Measurements from ENCODE around the gene PHGDH.
A peak's percentile ranks its signal among the peaks of the same experiment; 100 is the strongest.

Gene PHGDH

DNA sequence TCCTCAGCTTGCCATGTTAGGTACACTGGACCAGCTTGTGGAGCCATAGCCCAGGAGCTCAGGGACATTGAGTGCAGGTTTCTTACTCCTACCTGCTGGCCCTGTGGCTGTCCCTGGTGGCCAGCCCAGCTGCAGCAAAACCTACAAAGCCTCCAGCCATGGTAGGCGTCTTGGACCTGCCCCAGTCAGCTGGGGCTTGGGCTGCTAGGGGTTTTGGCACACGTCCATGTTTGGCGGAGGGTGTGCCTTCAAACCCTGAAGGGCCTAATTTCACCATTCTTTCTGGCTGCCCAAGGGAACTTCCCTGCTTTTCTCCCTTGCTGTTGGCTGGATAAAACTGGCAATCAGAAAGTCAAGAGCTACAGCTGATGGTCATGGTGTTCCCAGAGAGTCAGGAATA is 31.6 kb downstream of the PHGDH start:
- no peak for DNase-seq
- in situ Hi-C loops (cut with HindIII; ENCODE audit: low pct_ligation_motif_present, low pct_unique_long_range_greater_than_20kb, low sequenced_read_pairs) = no loop called here

DNA sequence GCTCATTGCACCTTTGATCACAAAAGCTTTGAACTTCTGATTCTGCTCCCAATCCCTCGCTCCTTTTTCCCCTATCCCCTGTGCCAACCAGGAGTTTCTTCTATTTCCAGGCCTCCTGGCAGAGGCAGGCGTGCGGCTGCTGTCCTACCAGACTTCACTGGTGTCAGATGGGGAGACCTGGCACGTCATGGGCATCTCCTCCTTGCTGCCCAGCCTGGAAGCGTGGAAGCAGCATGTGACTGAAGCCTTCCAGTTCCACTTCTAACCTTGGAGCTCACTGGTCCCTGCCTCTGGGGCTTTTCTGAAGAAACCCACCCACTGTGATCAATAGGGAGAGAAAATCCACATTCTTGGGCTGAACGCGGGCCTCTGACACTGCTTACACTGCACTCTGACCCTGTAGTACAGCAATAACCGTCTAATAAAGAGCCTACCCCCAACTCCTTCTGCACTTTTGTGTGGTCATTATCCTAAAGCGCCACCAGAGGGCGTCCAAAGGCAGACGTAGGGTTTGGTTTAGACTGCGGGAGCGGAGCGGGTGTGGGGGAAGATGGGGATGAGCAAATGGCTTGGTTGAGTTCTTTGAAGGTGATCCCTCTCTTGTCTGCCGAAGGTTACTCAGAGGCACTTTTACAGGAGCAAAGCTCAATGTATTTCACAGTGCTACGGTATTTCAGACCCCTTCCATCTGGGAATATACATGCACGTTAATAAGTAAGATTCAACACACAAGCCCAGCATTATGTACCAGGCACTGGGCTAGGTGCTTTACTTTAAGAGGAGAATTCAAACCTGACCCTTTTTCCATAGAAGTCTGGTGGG is 32.3 kb downstream of the PHGDH start:
- in situ Hi-C loops (cut with HindIII; ENCODE audit: low pct_ligation_motif_present, low pct_unique_long_range_greater_than_20kb, low sequenced_read_pairs) = no loop called here
- DNase-seq = peak; percentile 64

DNA sequence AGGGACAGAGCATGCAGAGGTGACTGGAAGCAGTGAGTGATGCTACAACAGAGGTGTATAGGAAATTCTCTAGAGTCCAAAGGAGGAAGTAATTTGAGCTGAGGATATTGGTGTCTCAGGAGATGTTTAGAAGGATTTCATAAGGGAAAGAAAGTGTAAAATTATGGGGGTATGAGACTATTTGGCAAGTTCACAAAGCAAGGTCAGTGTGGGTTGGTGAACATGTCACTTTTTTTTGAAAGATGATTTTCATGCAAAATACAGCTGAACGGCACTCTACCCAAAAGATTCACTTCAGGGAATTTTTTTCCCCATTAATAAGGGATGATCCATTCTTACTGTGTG is 32.8 kb downstream of the PHGDH start:
- in situ Hi-C loops (cut with HindIII; ENCODE audit: low pct_ligation_motif_present, low pct_unique_long_range_greater_than_20kb, low sequenced_read_pairs) = no loop called here
- no peak for DNase-seq

DNA sequence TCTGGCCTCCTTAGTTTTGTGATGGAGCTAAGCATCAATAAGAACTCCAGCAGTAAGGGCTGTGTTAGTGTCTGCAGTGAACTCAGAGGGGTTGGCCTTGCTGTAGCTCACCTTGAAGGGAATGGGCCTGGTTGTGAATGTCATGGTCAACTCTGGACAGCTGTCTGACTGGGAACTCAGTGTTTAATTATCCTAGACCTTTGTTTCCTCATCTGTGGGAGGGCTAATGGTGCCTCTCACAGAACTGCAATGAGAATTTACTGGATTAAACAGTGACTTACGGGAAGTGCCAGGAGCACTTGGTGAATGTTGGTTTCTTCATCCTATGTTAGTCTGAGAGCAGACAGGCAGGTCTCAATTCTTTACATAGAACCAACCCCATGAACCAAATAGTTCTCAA is 33.3 kb downstream of the PHGDH start:
- no peak for DNase-seq
- in situ Hi-C loops (cut with HindIII; ENCODE audit: low pct_ligation_motif_present, low pct_unique_long_range_greater_than_20kb, low sequenced_read_pairs) = no loop called here

DNA sequence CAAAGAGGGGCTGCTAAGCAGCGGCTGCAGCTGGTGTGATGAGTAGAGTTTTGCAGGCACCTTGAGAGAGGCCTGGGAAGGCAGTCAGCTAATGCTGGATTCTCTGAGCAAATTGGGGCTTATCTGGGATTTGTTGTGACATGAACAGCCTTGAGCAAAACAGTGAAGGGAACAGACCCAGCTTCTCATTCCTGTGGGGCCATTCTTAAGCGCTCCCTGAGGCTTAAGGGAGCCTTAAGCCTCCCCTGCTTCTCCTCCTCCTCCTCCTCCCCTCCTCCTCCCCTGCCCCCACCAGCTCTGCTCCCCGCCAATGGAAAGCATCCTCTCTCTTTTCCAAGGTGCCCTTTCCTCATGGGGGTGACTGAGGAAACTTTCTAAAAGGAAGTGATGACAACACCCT is 35.7 kb downstream of the PHGDH start:
- in situ Hi-C loops (cut with HindIII; ENCODE audit: low pct_ligation_motif_present, low pct_unique_long_range_greater_than_20kb, low sequenced_read_pairs) = no loop called here
- DNase-seq = no peak

DNA sequence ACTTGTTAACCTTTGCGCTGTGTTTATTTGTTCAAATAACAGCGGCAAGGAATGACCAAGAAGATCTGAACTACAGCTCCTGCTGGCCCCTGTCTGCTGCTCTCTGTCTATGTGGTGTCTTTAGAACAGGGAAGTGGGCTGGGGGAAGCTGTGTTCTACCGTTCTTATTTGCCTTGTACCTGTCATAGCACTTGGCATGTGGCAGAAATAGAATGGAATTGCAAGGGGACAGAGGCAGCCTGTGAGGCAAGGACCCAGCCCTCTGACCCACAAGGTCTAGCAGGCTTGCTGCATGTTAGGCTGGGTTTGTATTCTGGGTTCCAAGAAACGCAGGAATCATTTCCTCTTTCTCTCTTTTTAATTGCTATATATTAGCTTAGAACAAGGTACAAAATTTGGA is 36.3 kb downstream of the PHGDH start:
- in situ Hi-C loops (cut with HindIII; ENCODE audit: low pct_ligation_motif_present, low pct_unique_long_range_greater_than_20kb, low sequenced_read_pairs) = no loop called here
- DNase-seq = no peak

DNA sequence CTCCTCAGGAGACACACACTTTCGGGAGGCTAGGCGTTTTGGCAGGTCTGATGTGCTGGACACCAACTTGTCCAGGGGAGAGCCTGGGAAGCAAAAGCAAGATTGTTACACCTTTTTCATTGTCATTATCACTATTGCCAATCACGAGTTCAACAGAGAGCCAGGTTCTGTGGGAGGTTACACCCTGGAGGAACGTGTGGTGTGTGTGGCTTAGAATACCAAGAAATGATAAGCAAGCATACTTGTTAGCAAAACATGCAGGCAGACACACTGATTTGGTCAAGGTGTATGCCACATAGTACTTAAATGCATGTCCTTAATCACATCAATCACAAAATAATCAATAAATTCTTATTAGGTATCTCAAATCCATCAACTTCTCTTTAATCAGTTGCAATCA is 40.9 kb downstream of the PHGDH start:
- in situ Hi-C loops (cut with HindIII; ENCODE audit: low pct_ligation_motif_present, low pct_unique_long_range_greater_than_20kb, low sequenced_read_pairs) = no loop called here
- no peak for DNase-seq

DNA sequence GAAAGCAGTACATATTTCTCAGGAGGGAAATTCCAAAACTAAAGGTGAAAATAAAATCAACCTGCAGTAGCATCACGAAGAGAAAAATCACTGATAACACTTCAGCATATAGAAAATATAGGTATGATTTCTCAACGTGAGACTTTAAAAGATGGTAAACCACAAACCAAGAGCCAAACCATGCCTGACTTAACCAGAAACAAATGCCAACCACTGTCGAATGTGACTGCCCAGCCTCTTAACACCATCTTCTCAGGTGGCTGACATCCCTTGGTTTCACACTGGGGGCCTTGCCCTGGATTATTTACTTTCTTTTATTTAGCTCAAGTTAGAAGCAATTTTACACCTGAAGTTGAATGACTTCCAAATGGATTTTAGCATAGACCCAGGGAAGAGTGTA is 46.9 kb downstream of the PHGDH start:
- in situ Hi-C loops (cut with HindIII; ENCODE audit: low pct_ligation_motif_present, low pct_unique_long_range_greater_than_20kb, low sequenced_read_pairs) = no loop called here
- DNase-seq = no peak

DNA sequence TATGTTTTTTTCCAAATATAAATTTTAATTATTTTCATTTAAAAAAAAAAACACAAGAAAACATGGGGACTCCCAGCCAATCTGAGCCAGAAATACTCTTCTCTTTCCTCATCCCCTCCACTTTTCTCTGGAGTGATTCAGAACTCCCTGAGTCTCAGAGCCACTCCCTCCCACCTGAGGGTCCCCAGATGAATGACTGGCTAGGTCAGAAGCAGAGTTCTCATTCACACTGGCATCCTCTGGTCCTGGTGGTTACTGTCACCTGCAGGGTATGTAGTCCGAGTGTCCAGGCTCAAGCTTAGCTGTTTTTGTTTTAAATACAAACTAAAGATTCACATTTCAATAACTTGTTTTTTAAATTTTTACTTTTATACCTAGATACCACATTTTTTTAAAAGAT is 50.7 kb downstream of the PHGDH start:
- no peak for DNase-seq
- in situ Hi-C loops (cut with HindIII; ENCODE audit: low pct_ligation_motif_present, low pct_unique_long_range_greater_than_20kb, low sequenced_read_pairs) = no loop called here

DNA sequence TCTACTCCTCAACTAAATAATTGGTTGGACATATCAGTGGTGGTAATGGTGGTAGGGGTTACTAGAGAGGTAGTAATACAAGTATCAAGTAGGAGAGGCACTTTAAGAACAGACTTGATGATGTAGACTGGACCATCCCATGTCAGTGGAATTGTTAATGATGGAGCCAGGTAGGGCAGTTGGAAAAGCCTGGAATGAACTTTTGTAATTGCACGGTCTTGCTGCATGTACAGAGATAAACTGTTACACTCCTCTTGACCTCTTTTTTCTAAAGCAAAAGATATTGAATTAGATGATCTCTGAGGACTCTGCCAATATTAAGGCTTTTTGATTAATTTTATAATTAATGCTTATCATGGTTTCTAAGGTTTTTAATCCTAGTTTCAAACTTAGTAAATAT is 51.2 kb downstream of the PHGDH start:
- in situ Hi-C loops (cut with HindIII; ENCODE audit: low pct_ligation_motif_present, low pct_unique_long_range_greater_than_20kb, low sequenced_read_pairs) = no loop called here
- DNase-seq = no peak

DNA sequence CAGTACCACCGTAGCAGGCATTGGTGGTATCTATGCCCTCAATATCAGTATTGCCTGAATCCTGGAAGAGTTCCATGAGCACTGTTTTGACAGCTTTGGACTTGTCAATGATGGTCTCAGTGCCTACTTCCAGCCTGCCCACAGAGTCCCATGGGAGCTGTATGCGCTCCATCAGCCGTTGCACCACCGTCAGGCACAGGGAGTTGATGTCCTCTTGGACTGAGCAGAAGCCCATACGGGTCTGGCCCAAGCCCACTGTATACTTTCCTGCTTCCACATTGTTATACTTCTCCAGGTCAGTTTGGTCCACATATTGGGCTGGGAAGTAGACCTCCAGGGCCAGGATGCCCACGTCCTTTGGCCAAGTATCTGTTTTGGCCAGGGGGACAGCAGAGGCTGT is 52.5 kb downstream of the PHGDH start:
- in situ Hi-C loops (cut with HindIII; ENCODE audit: low pct_ligation_motif_present, low pct_unique_long_range_greater_than_20kb, low sequenced_read_pairs) = no loop called here
- no peak for DNase-seq

DNA sequence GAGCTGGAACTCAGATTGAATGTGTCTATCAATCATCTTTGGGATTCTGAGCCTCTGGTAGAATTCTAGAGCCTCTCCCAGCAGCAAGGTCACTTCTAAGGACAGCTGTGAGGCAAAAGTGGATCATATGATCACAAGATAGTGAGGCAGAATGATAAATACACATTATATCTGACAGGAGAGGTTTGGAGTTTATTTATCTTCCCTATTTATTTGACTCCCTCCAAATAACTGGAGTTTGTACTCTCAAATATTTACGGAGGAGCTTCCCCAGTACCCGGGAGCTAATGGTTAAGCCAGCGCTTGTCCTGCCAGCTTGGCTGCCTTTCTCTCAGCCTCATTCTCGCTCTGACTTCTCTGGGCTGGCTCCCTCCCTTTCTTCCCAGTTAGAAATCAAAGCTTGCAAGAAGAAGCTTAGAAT is 54.6 kb downstream of the PHGDH start:
- in situ Hi-C loops (cut with HindIII; ENCODE audit: low pct_ligation_motif_present, low pct_unique_long_range_greater_than_20kb, low sequenced_read_pairs) = no loop called here
- no peak for DNase-seq

DNA sequence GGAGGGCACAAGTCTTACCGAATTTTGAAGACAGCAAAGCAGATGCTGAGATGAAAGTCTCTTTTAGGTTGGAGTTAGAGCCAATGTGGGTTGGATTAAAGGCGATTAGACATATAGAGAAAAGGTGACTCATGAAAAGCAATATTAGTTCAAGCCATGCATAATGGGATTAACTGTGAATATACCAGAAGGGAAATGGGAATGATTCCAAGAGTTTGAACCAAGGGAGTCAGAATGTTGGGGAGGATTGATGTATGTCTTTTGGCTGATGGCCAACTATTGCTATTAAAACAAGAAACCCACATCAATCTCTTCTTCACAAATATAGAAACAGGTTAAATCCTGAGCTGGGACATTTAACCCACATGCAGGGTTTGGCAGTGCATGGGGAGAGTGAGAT is 55.8 kb downstream of the PHGDH start:
- in situ Hi-C loops (cut with HindIII; ENCODE audit: low pct_ligation_motif_present, low pct_unique_long_range_greater_than_20kb, low sequenced_read_pairs) = no loop called here
- DNase-seq = no peak

DNA sequence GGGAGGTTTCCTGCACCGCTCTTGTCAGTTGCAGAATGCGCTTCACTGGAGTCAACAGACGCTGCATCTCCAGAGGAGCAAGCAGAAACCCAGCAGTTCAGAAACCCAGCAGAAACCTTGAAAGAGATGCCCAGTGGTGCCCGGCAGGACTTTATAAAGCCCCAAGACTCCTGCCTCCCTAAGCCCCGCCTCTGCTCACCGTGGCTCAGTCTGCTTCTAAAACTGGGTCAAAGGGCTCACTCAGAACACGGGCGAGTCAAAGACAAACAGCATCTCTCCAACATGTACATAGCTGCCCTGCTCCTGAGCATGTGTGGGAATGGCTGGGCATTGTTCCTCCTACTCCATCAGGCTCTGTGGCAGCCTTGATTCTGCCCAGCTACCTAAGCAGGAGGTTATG is 57.0 kb downstream of the PHGDH start, which contains the start of gene HMGCS2:
Gene HMGCS2, minus strand, starts transcription at position 128 of the 400 bp plus-strand sequence. Its CDS starts 61 bp downstream, at position 67.
- in situ Hi-C loops (cut with HindIII; ENCODE audit: low pct_ligation_motif_present, low pct_unique_long_range_greater_than_20kb, low sequenced_read_pairs) = no loop called here

DNA sequence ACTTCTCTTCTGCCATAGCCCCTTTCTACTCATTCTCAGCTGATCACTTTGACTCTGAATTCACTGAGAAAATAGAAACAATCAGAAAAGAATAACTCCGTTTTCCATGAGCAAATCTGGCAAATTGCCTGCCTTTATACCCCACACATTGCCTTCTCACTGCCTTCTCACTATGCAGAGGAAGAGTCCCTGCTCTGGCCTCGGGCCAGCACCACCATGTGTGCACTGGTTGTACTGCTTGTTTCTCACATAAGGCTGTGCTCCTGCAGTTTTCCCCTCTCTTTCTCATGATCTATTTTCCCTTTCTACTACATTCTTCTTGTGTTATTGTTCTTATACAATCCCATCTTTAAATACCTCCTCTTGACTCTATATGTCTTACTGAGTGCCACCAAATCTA is 59.3 kb downstream of the PHGDH start:
- in situ Hi-C loops (cut with HindIII; ENCODE audit: low pct_ligation_motif_present, low pct_unique_long_range_greater_than_20kb, low sequenced_read_pairs) = no loop called here
- no peak for DNase-seq

More for the DNA sequence above, 57.0 kb downstream of the PHGDH start, which contains the start of gene HMGCS2:
- DNase-seq = no peak

DNA sequence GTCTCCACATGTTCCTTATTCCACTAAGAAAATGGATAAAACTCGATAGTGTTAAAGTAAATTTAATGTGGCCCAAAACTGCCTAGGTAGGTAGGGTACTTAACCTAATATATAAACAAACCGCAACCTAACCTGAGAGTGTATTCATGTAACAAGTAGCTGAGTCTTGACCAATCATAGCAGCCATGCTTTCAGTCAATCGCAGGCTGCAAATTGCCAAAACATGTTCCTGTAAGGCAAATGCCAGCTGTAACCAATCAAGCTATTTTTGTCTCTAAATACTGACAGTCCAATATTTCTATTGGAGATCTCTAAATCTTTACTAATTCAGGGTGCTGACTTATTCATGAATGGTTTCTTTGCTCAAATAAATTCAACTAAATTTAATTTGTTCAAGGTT is 60.0 kb downstream of the PHGDH start:
- in situ Hi-C loops (cut with HindIII; ENCODE audit: low pct_ligation_motif_present, low pct_unique_long_range_greater_than_20kb, low sequenced_read_pairs) = no loop called here
- DNase-seq = no peak

DNA sequence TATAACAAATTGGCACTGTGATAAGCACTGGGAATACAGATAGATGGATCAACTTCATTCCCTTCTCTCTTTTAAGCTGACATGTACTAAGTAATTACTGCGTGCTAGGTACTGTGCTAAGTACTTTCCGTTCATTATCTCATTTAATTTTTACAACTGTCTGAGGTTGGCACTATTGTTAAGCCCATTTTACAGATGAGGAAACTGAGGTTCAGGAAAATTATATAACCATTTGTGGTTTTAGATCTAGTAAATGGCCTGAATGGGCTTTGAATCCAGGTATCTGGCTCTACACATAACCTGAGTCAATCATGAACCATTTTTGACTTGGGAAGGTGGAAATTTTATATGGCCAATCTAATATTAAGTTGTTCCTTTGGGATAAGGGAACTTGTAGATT is 60.6 kb downstream of the PHGDH start:
- no peak for DNase-seq
- in situ Hi-C loops (cut with HindIII; ENCODE audit: low pct_ligation_motif_present, low pct_unique_long_range_greater_than_20kb, low sequenced_read_pairs) = no loop called here

DNA sequence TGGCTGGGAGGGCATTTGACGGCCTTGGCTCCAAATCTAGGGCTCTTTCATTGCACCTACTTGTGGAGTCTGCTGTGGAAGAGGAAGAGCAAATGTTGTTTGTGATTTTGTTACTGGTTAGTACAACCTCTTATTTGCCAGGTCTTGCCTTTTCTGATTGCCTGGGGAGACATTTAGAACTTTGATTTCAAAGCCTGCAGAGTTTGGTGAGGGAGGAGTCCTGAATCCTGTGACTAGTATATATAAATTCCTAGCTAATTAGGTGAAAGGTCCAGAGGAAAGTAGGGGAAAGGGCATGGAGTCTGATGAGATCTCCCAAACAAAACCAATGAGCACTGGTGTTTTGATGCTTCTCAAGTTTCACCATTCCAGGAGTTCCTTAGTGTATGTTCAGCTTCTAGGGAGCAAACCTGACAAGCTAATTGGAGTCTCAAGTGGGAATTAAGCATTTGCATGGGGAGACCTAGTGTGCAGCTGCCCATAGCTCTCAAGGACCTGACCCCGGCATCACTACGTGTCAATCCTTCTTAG is 62.0 kb downstream of the PHGDH start:
- in situ Hi-C loops (cut with HindIII; ENCODE audit: low pct_ligation_motif_present, low pct_unique_long_range_greater_than_20kb, low sequenced_read_pairs) = no loop called here
- no peak for DNase-seq

DNA sequence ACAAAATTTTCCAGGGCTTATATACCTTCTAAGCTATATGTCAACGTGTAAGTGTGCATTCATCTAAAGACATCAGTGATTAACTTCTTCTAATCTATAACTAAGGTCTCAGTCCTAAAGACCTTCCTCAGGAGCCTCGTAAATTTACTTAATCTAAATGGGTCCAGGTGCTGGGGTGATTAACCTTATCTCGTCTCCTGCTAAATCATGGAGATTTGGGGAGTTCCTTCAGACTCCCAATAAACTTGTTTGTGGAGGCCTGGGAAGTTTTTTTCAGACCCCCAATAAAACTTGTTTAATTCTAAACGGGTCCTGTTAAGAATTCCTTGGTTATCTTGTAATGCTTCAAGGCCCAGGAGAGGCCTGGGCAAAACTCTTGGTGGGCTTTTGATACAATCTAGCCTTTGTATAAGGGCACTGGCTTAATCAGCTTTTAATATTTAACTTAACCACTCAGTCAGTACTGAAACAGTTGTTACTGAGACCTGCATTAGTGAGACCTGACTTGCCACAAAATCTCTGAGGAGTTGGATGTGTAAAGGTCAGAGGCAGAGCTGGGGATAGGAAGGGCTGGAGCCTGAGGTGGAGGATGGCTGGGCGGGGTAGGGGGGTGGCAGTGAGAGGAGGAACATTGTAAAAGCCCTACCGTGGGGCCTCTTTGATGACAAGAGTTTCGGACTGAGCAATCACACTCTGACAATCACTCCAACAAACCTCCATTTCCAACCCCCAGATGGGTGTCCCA is 63.2 kb downstream of the PHGDH start:
- in situ Hi-C loops (cut with HindIII; ENCODE audit: low pct_ligation_motif_present, low pct_unique_long_range_greater_than_20kb, low sequenced_read_pairs) = no loop called here
- no peak for DNase-seq

DNA sequence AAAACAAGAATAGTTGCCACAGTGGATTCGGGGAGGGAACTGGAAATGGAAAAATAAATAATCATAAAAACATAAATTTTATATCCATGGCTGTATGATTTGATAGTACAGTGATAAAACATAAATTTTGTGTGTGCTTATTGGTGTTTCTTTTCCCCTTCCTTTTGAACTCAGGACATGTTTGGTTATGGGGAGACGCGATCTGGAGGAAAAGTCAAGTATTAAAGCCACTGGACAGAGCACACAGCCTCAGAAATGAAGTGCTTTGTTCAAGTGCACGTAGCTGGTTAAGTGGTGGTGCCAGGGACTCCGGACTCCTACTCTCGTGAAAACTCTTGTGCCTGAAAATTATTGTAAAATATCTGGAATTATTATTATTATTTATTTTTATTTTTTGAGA is 66.6 kb downstream of the PHGDH start:
- DNase-seq = no peak
- in situ Hi-C loops (cut with HindIII; ENCODE audit: low pct_ligation_motif_present, low pct_unique_long_range_greater_than_20kb, low sequenced_read_pairs) = no loop called here
